22Rv1 (cell line): ENCODE data around the gene PPP1R7.

Experiments used
- H3K27ac ChIP-seq: fragments of 450-650 bp; 2 replicates; pipeline ENCODE4 v1.5.1; 2017
- ZFX ChIP-seq: fragments of 450-650 bp; IDR thresholded peaks from 2 replicates; pipeline ENCODE4 v1.6.1; 2017; ENCODE audit warnings: antibody characterized with exemption, borderline replicate concordance
- TF ChIP-seq, protein P1 (sequence below): fragments of 450-650 bp; IDR thresholded peaks from 2 replicates; pipeline ENCODE4 v1.5.1; 2017; ENCODE audit warnings: mild to moderate bottlenecking

PPP1R7 gene

GRCh38 chr2:241202268-241202585, 52.0 kb downstream of the PPP1R7 start:
- H3K27ac ChIP-seq: no peak overlapping the region
- TF ChIP-seq, protein P1, sequence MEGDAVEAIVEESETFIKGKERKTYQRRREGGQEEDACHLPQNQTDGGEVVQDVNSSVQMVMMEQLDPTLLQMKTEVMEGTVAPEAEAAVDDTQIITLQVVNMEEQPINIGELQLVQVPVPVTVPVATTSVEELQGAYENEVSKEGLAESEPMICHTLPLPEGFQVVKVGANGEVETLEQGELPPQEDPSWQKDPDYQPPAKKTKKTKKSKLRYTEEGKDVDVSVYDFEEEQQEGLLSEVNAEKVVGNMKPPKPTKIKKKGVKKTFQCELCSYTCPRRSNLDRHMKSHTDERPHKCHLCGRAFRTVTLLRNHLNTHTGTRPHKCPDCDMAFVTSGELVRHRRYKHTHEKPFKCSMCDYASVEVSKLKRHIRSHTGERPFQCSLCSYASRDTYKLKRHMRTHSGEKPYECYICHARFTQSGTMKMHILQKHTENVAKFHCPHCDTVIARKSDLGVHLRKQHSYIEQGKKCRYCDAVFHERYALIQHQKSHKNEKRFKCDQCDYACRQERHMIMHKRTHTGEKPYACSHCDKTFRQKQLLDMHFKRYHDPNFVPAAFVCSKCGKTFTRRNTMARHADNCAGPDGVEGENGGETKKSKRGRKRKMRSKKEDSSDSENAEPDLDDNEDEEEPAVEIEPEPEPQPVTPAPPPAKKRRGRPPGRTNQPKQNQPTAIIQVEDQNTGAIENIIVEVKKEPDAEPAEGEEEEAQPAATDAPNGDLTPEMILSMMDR: no peak
- no peak for TF ChIP-seq ZFX

GRCh38 chr2:241202681-241203080, 52.4 kb downstream of the PPP1R7 start:
- TF ChIP-seq, protein P1: no peak
- no peak overlapping the region for H3K27ac ChIP-seq

DNA sequence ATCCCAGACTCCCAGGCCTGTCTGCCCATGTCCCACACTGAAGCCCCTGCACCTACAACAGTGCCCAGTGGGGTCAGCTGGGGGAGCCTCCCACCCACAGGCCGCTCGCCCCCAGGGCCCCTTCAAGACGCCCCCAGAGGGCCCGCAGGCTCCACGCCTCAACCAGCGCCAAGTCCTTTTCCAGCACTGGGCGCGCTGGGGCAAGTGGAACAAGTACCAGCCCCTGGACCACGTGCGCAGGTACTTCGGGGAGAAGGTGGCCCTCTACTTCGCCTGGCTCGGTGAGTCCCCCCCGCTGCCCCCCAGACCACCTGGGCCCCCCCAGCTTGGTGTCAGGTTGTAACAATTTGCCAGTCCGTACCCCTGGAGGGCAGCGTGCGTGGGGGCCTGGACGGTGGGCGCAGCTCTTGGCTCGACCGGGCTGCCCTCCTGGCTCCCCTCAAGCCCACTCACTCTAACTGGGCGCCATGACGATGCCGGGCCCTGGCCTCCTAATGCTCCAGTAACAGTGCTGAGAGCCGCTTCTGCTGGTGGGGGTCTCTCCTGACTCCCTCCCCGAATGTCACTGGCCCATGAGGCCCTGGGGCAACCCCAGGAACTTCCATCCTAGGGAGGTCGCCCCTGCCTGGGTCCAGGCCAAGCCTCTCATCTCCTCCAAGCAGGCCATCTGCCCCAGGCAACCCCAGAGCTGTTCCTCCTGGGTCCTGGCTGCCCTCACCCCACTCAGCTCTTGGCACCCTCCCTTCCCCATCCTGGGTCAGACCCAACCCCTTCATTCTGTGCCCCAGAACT, 53.1 kb downstream of the PPP1R7 start:
- H3K27ac ChIP-seq: no peak overlapping the region
- TF ChIP-seq, protein P1: no peak
- TF ChIP-seq ZFX: no peak

DNA sequence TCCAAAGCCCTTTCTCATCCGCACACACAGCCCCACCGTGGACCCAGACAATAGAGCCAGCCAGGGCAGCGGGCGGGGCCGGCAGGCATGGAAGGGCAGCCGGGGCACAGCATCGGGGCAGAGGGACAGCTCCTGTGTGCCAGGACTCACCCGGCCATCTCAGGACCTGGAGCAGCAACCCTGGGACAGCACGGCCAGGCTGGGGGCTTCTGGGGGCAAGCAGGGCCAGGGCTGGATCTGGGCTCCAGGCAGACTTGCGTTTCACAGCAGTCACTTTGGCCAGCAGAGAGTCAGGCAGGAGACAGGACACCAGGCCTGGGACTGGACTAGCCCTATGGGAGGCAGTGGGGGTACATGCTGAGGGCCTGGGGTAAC, 53.7 kb downstream of the PPP1R7 start:
- no peak for TF ChIP-seq ZFX
- TF ChIP-seq, protein P1: no peak
- no peak overlapping the region for H3K27ac ChIP-seq

GRCh38 chr2:241204490-241204889, 54.2 kb downstream of the PPP1R7 start:
- TF ChIP-seq, protein P1: no peak
- no peak for TF ChIP-seq ZFX
- no peak overlapping the region for H3K27ac ChIP-seq

DNA sequence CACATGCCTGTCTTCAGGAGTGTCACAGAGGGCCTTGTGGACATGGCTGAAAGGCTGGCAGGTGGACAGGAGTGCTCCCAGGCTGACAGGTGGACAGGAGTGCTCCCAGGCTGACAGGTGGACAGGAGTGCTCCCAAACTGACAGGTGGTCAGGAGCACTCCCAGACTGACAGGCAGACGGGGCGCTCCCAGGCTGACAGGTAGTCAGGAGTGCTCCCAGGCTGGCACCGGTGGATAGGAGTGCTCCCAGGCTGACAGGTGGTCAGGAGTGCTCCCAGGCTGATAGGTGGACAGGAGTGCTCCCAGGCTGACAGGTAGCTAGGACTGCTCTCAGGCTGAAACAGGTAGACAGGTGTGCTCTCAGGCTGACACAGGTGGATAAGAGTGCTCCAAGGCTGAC, 54.8 kb downstream of the PPP1R7 start:
- H3K27ac ChIP-seq: no peak overlapping the region
- no peak for TF ChIP-seq ZFX
- TF ChIP-seq, protein P1: no peak

DNA sequence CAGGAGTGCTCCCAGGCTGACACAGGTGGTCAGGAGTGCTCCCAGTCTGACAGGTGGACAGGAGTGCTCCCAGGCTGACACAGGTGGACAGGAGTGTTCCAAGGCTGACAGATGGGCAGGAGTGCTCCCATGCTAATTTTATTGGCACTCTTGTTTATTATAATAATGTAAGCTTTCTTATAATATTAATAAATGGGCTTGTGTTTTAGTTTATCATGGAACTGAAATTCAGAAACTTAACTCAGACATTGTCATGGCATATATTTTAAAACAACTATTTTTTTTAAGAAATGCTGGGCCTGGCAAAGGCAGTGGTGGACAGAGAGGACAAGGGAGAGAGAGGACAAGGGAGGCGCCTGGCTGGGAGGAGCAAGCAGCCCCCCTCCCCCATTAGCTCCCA, 56.9 kb downstream of the PPP1R7 start:
- no peak for TF ChIP-seq ZFX
- TF ChIP-seq, protein P1: no peak
- no peak overlapping the region for H3K27ac ChIP-seq
